HFF-Myc (cell line): ENCODE data around the gene COL9A1.

ENCODE experiments used
- DNase-seq: peaks from one replicate; pipeline ENCODE4 v3.0.0-alpha.2; 2011; ENCODE audit warnings: low read depth; ENCODE audit errors: extremely low read depth
- H3K4me3 ChIP-seq: replicated peaks from 2 replicates; pipeline ENCODE4 v1.5.1; 2011; ENCODE audit warnings: low read depth, mild to moderate bottlenecking, control low read depth, low read length
- TF ChIP-seq, protein P1 (sequence below): IDR thresholded peaks from 2 replicates; pipeline ENCODE4 v1.5.1; 2012; ENCODE audit warnings: mild to moderate bottlenecking, low read depth, low read length, control low read depth; ENCODE audit errors: missing control alignments

The COL9A1 gene

DNA sequence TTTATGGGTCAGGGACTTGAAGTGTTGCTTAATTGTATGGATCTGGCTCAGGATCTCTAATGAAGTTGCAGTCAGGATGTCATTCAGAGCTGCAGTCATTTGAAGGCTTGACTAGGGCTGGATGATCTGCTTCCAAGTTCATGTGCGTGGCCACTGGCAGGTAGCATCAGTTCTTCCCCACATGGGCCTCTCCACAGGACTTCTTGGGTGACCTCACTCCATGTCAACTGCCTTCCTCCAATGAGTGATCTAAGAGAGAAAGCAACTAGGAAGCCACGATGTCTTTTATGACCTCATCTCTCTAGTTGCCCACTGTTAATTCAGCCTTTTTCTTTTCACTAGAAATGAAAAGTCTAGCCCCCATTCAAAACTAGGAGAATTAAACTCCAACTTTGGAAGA lies 104.1 kb downstream of the COL9A1 start:
- H3K4me3 ChIP-seq = no peak overlapping the region
- DNase-seq = no peak
- TF ChIP-seq, protein P1, sequence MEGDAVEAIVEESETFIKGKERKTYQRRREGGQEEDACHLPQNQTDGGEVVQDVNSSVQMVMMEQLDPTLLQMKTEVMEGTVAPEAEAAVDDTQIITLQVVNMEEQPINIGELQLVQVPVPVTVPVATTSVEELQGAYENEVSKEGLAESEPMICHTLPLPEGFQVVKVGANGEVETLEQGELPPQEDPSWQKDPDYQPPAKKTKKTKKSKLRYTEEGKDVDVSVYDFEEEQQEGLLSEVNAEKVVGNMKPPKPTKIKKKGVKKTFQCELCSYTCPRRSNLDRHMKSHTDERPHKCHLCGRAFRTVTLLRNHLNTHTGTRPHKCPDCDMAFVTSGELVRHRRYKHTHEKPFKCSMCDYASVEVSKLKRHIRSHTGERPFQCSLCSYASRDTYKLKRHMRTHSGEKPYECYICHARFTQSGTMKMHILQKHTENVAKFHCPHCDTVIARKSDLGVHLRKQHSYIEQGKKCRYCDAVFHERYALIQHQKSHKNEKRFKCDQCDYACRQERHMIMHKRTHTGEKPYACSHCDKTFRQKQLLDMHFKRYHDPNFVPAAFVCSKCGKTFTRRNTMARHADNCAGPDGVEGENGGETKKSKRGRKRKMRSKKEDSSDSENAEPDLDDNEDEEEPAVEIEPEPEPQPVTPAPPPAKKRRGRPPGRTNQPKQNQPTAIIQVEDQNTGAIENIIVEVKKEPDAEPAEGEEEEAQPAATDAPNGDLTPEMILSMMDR = no peak

DNA sequence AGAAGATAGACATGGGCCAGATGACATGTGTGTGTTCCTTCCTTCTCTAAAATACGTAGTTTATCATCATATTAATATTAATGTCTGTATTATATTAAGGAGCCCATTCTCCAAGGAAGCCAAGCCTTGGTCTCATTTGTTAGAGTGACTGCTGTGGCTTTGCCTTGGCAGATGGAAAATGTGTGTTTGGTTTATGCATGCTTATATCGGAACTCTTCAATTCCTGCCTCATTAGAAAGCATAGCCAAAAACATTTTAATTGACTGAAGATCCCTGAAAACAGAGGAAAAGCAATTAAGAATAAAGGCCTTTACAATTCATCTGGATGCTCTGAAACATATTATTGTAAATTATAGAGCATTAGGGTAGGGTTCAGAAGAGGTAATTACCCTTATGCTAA lies 106.4 kb downstream of the COL9A1 start:
- DNase-seq = no peak
- H3K4me3 ChIP-seq = no peak overlapping the region
- TF ChIP-seq, protein P1 = no peak

DNA sequence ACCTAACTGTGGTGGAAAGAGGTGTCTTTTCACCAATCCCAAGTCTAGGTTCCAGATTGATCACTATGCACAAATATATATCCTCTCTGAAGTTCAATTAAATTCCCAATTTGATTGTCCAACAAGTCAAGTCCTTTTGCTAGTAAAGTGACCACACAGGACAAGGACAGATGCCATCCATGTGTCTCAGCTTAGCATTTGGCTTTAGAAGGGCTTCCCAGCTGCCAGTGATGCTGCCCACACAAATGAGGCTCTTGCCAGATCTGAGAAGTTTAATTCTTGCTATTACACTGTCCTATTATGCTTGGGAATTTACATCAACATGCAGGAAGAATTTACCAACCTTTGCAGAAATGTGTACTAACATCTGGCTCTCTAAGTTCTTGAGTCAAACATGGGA lies 108.5 kb downstream of the COL9A1 start:
- TF ChIP-seq, protein P1 = no peak
- no peak overlapping the region for H3K4me3 ChIP-seq
- DNase-seq = no peak

DNA sequence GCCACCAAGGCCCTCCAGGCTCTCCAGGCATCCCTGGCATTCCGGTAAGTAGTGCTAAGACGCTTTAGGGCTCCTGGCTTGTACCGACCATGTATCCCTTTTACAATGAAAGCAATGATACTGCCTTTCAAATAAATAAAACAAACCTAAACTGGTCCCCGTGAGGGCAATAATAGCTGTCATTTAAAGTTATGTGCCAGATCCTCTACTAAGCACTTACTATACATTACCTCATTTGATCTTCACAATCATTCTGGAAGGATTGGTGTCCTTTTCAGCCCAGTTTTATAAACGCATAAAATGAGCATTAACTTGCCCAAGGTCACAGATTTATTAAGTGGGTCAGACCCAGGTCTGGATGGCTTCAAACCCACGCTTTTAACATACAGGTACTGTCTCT lies 114.7 kb downstream of the COL9A1 start:
- H3K4me3 ChIP-seq = no peak overlapping the region
- TF ChIP-seq, protein P1 = no peak
- DNase-seq = no peak

DNA sequence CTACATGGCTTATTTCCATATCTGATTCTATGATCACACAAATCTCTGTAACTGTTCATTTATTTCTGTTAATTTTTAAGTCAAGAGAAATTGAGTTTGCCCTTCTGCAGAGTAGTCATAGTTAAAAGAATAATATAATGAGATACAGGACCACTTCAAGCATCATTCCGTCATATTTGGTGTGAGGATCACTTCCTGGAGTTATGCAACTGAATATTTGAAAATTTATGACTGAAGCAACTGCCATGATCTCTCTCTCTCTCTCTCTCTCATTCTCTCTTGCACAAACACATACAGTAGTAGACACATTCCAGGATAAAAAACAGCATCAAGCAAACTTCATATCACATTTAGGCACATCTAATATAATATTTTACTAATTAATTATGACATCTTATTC lies 116.4 kb downstream of the COL9A1 start:
- TF ChIP-seq, protein P1 = no peak
- no peak for DNase-seq

DNA sequence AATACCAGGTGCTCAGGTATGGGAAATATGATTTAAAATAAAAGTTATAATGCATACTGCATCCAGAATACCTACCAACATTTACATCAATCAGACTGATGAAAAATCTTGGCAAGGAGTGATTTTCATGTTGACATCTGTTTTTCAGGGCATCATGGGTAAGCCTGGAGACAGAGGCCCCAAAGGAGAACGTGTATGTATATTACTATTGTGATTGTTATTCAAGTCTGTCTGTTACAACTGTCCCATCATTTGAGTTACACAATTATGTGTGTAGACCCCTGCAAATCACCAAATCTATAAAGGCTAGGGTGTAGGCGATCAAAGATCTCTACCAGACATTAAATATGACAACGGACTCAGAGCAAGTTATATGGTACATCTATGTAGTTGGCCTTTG lies 118.2 kb downstream of the COL9A1 start:
- TF ChIP-seq, protein P1 = no peak
- no peak overlapping the region for H3K4me3 ChIP-seq
- no peak for DNase-seq

More for the DNA sequence above, 116.4 kb downstream of the COL9A1 start:
- H3K4me3 ChIP-seq = no peak overlapping the region

DNA sequence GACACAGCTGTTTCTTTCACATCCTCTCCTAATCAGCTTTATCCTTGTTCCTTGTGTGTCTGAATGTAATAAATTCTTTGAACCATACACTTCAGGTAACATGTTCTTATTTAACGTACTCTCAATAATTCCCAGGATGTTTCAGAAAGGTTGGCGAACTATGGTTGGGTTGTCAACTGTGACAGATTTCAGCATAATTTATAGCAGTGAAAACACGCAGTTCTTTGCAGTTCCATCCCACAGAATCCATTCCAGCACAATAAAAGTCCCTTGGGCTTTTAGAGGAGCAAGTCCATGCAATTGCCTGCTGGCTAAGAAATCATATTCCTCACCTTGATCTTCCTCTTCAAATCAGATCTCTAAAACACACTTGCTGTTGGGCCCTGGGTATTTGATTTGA lies 119.3 kb downstream of the COL9A1 start:
- H3K4me3 ChIP-seq = no peak overlapping the region
- TF ChIP-seq, protein P1 = no peak
- no peak for DNase-seq
